Activated CD8-positive, alpha-beta memory T cell treated with anti-CD3 and anti-CD28 coated beads, Interleukin-2, amount 50 U/mL, for 1 hour (primary cell): Measurements from ENCODE around the gene HNRNPD.
"Not testable (repeated sequence)": the region's sequence is repeated elsewhere in the genome, so short reads cannot be mapped to it uniquely, and the experiment has no call there.

ENCODE experiments used
- DNase-seq: peaks from one replicate; pipeline ENCODE4 v3.0.0-alpha.2; 2020; ENCODE audit errors: extremely low read depth

The HNRNPD gene

DNA sequence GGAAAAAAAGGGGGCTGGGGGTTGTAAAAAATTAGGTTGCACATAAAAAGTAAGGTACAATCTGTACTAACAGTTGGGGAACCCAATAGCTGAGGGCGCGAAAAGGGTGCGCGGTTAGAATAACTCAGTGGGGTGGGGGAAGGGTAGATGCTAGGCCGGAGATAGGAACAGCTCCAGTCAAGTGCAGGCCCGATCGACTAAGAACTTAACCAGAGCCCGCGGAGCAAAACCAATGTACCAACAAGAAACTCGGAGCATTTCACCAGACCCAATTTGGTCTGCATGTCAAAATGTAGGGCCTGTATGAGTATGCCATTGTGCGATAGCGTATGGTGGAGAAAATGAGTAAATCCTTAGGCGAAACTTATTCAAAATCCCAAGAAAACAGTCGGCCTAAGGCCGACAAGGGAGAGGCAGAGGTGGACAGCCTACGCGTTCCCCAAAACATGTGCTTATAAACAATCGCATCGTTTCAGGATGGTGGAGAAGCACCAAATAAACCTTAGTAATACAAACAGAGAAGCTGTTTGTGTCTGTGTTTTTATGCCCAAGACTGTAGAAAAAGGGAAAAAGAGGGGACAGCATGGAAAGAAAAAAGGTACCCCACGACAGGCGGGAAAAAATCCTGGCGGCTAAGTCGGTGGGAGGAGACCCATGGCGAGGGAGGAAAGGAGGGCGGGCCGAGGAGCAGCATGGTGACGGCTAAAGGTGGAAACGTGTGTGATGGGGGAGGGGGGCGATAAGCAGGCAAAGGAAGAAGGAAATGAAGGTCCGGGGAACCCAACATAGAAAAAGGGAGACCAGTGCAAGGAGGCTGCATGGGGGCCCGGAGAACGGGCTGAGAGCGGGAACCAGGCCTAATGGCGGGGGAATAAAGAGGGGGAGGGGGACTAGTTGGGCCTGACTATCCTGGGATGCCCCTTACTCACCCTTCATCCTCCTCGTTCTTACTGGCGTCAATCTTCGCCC, 990 bp downstream of the HNRNPD start:
- peak; percentile 36 for DNase-seq

DNA sequence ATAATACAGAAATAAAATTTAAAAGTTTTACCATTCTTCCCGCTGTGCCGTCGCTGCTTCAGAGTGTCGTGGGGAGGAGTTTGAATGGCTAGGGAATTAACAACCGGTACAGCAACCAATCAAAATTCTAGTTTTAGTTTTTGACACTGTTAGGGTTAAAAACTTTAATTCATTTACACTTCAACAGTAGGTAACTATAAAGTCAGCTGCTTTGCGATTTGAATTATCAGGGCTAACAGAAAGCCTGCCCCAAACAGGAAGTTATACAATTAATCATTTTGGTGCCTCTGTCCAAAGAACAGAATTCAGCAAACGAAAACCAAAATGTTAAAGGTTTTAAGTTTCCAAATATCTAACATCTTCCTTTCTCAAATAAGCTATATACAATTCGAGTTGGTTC, 2.3 kb downstream of the HNRNPD start:
- no peak for DNase-seq

DNA sequence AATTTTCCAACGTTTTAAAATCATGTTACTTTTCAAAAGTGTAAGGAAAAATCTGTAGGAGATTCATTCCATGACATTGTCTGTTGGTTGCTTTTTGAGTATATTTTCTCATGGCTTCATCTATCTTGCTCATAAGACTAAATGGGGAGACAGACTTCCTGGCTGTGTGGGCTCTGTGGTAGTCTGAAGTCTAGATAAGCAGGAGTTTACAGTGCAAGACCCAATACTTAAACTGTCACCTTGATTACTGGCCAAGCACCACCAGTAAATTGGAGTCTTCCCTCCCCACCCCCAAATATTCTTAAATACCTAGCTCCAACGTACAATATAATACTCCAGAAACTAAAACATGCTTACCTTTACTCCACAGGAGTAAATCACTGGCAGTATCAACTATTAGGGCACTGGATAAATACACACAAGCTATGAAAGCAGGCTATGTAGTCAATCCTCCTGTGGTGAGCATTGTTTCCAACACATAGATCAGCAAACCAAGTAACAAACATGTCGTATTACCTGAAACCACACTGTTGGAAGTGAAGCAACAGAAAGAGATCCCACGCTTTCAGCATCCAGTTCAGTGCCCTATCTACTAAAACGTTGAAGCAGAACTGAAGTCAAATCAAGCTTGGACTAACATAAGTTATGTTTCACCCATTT, 6.2 kb downstream of the HNRNPD start:
- DNase-seq: no peak

DNA sequence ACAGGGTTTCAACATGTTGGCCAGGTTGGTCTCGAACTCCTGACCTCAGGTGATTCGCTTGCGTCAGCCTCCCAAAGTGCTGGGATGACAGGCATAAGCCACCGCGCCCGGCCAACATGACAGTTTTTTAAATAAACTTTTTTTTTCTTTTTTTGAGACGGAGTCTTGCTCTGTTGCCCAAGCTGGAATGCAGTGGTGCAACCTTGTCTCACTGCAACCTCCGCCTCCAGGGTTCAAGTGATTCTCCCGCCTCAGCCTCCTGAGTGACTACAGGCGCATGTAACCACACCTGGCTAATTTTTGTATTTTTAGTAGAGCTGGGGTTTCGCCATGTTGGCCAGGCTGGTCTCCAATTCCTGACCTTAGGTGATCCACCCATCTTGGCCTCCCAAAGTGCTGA, 7.4 kb downstream of the HNRNPD start:
- not testable (repeated sequence) for DNase-seq

DNA sequence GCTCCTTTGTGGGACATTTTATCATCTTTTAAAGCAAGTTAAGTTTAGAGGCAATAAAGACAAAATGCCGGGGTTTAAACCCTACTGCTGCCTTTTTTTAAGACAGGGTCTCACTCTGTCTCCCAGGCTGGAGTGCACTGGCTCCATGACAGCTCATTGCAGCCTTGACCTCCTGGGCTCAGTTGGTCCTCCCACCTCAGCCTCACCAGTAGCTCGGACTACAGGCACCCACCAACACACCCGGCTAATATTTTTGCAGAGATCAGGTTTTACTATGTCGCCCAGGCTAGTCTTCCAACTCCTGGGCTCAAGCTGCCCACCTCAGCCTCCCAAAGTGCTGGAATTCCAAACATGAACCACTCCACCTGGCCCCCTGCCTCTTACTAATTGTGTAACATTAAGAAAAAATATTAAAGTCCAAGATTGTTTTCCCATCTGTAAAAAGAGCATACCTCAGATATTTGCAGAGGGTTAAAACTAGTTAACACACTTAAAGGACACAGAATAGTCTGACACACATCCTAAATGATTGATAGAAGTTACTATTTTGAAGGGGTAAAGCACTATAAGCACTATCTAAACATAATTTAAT, 9.8 kb downstream of the HNRNPD start:
- DNase-seq: no peak

DNA sequence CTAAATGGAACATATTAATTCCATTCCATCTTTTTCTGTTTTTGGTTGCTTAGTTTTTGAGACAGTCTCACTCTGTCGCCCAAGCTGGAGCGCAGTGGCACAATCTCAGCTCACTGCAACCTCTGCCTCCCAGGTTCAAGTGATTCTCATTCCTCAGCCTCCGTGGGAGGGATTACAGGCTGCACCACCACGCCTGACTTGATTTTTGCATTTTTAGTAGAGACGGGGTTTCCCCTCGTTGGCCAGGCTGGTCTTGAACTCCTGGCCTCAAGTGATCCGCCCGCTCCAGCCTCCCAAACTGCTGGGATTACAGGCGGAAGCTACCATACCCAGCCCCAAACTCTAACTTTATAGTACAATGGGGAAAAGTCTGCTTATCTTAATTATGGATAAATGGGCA, 11.2 kb downstream of the HNRNPD start:
- DNase-seq: no peak

DNA sequence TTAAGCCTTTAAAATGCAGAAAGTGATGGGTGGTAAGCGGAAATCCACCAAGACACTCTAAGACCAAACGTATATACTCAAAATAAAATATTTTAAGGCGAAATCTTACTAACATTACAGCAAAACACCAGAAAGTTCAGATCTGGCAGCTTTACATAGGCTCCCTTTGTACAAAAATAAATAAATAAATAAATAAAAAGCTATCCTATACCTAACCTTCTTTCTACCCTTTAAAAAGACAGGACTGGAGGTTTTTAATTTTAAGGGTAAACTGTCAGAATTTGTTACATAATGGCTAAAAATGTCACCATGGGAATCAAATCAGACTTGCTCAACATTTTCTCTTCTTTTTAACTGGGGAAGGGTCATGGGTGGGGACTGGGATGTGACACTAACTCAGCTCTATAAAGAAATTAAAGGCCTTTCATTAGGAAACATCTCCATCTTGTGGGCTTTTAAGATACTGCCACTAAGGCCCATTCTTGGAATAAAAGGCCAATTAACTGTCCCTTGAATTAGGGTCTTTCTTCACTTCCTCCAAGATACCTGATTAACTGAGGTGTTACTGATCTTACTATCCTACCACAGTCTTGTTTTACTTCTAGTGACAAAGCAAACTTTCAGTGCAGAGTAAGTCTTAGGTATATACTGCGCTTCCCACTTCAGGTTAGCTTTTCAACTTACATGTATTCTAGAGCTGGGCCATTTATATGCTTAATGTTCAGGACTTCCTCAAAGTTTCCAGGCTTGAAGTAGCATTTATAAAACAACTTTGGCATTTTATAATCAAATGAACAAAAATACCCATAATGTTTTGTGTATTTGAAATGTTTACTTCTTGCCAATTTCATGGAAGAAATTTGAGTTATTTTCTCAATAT, 13.3 kb downstream of the HNRNPD start:
- no peak for DNase-seq

DNA sequence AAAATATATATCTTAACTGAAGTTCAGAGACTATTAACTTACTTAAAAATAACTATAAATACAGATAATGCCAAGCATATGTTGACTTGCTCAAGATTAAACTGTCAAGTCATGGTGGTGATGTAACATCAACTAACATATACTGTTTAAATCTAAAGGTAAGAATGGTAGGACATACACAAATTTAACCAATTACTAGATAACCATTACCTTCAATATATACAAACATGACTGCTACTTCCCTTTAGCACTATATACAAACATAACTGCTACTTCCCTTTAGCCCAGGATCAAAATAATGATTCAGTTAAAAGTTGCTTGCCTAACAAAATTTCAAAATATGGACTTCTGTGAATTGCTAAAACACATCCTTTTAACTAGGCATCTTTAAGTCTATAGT, 14.9 kb downstream of the HNRNPD start:
- no peak for DNase-seq

DNA sequence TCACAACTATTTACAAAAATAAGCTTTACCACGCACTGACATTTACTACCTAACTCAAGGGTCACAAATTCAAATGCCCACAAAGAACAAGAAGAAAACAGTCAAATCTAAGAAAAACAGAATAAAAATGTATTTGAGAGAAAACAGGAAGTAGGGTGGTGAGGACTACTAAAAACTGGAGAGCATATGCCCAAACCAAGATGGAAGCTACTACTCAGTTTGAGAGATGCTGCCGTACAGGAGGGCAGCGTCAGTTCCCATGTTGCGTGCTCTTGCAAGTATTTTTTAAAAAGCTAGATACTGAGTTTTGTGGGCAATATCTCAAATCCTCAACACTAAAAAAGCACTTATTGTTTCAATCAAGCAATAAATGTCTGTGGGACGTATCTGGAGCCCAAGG, 16.2 kb downstream of the HNRNPD start:
- DNase-seq: no peak

DNA sequence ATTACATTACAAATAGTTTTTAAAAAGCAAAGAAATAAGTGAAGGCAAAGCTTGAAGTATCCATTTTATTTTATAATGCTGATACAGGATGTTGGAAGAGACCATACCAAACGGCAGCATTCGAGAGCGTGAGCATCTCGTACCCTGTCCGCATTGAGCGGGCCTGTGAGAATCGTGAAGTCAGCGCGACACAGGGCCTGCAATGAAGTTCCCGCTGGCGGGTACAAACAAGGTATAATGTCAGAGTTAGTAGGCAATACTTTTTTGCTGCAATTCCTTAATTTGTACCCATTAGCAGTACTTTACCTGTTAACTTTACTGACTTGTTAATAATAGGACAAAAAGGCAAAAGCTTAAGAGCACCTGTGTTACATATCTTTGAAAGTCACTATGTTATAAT, 19.0 kb downstream of the HNRNPD start:
- DNase-seq: no peak

DNA sequence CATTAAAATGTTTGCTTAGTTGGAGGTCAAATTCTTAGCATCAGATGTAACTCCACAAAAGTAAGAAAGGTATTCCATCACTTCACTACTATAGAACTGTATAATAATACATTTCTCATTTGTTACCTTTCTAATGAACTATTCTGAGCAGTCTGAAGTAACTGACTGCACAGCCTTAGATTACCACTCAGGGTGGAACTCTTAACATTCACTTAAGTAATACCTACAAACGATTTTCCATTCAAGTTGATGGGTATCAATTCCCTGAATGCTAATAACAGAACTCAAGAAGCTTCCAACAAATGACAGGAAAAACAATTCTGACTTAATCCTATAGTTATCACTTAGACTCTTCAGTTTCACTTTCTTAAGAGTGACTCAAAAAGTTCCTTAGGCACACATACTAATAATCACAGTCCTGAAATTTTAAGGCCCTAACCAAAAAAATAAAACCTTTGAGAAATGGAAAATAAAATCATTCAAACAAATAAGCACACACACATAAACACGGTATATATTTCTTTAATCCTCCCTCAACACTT, 20.9 kb downstream of the HNRNPD start:
- no peak for DNase-seq

DNA sequence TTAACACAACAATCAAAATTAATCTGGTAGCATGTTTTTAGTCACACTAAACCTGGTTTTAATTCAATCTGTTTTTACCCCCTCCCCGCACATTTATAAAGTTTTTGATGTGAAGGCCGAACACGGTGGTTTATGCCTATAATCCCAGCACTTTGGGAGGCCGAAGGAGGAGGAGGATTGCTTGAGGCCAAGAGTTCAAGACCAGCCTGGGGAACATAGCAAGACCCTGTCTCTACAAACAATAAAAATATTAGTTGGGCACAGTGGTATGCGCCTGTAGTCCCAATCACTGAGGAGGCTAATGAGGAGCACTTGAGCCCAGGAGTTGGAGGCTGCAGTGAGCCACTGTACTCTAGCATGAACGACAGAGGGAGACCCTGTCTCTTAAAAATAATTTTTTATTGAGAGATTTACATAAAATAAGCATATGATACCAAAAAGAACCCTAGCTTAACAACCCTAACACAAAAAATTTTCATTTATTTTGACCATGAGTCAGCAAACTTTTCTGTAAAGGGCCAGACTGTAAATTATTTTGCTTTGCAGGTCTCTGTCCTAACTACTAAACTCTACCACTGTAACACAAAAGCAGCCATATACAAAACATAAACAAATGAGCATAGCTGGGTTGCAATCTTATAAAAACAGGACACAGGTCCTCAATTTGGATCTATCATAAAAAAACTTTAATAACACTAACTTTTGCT, 21.5 kb downstream of the HNRNPD start:
- no peak for DNase-seq

DNA sequence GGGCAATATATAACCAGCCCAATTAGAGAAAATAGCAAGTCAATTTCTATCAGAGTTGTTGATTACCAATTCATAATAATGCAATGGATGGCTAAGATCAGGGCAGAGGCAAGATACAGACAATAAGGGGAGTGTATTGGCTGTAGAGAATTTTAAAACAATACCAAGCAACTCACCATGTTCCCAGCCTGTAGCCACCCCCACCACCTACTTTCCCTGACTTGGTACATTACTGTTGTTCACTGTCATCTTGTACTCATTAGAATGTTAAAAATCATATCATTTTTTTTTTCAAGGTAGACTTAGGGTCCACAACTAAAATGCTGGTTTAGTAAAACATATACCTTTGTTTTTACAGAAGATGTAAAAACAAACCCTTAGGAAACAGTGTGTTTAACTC, 27.7 kb downstream of the HNRNPD start:
- DNase-seq: no peak

DNA sequence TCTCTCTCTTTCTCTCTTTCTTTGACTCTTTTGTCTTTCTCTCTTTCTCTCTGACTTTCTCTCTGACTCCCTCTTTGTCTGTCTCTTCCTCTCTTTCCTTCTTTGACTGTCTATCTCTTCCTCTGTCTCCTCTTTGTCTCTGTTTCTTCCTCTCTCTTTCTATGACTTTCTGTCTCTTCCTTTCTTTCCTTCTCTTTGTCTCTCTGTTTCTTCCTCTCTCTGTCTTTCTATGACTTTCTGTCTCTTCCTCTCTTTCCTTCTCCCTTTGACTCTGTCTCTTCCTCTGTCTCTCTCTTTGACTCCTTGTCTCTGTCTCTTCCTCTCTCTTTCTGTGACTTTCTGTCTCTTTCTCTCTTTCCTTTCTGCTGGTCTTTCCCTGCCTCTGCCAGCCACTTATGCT, 38.7 kb downstream of the HNRNPD start:
- DNase-seq: no peak

DNA sequence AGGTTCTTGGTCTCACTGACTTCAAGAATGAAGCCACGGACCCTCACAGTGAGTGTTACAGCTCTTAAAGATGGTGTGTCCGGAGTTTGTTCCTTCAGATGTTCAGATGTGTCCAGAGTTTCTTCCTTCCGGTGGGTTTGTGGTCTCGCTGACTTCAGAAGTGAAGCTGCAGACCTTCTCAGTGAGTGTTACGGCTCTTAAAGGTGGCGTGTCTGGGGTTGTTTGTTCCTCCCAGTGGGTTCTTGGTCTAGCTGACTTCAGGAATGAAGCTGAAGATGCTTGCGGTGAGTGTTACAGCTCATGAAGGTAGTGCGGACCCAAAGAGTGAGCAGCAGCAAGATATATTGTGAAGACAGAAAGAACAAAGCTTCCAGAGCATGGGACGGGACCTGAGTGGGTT, 40.1 kb downstream of the HNRNPD start:
- not testable (repeated sequence) for DNase-seq

DNA sequence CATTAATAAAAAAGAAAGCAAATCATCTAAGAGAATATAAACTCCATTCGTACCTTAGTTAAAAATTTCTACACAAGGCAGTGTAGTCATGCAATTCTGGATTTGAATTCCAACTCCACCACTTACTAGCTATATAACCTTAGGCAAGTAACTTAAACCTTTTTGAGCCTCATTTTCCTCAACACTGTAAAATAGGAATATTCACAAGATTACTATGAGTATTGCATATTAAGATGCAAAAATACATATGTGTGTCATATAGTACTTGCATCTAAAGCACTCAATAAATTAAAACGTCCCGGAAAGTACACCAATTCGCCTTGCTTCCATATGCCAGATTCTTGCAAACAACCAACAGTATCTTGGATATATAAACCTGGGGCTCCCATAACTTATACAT, 42.0 kb downstream of the HNRNPD start:
- DNase-seq: no peak

DNA sequence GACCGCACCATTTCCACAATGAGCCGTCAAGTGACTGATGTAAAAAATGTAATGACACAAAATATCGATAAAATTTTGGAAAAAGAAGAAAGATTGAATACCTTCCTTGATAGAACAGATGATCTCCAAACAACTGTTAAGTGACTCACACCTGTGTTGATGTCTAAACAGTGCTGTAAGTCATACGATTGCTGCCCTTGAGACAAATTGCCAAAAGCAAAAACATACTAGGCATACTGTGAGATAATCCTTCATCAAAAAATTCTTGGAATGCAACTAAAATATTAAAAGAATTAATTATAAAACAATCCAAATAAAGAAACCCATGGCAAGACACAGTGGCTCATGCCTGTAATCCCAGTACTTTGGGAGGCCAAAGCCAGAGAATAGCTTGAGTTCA, 53.4 kb downstream of the HNRNPD start:
- DNase-seq: no peak

DNA sequence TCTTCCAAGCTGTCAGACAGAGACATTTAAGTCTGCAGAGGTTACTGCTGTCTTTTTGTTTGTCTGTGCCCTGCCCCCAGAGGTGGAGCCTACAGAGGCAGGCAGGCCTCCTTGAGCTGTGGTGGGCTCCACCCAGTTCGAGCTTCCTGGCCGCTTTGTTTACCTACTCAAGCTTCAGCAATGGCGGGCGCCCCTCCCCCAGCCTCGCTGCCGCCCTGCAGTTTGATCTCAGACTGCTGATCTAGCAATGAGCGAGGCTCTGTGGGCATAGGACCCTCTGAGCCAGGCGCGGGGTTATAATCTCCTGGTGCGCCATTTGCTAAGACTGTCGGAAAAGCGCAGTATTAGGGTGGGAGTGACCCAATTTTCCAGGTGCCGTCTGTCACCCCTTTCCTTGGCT, 70.7 kb downstream of the HNRNPD start:
- not testable (repeated sequence) for DNase-seq
